K562 (cell line): ENCODE measurements around the gene NT5DC4. TPM values are rescaled to one million over a fixed set of nuclear protein-coding genes. Genes with fewer than 3 reads are reported as not detected.

ENCODE experiments used
- ARID3A ChIP-seq: IDR thresholded peaks from 2 replicates; pipeline ENCODE4 v1.6.1; 2012; ENCODE audit warnings: low read depth, low read length, improper control_type of control experiment, borderline replicate concordance
- ARNT ChIP-seq, 2 experiments: fragments of 450-650 bp; IDR thresholded peaks; 2 replicates each; pipeline ENCODE4 v1.6.1; 2016; ENCODE audit warnings: mild to moderate bottlenecking in 1 of 2
- CBFA2T2 ChIP-seq: fragments of 450-650 bp; conservative IDR thresholded peaks from 2 replicates; pipeline ENCODE4 v1.6.1; 2017; ENCODE audit warnings: mild to moderate bottlenecking
- CBX8 ChIP-seq: fragments of 200-600 bp; sonication (generic); IDR thresholded peaks from 2 replicates; pipeline ENCODE4 v1.6.1; 2012; ENCODE audit warnings: borderline replicate concordance, mixed run types, low read depth, mild to moderate bottlenecking, moderate library complexity, mixed read lengths, low read length, control low read depth, inconsistent platforms; ENCODE audit not compliant: poor library complexity, severe bottlenecking; ENCODE audit errors: extremely low read depth
- CHD4 ChIP-seq: fragments of 200-600 bp; sonication (generic); IDR thresholded peaks from 3 replicates; pipeline ENCODE4 v1.6.1; 2012; ENCODE audit warnings: low read depth, mild to moderate bottlenecking, mixed read lengths, low read length, inconsistent platforms; ENCODE audit not compliant: insufficient read depth, insufficient replicate concordance, poor library complexity, severe bottlenecking
- DEAF1 ChIP-seq: fragments of 450-650 bp; formaldehyde crosslinking; IDR thresholded peaks from 2 replicates; pipeline ENCODE4 v1.4.0; 2020; ENCODE audit warnings: mild to moderate bottlenecking, moderate library complexity
- DPF2 ChIP-seq: fragments of 450-650 bp; IDR thresholded peaks from 2 replicates; pipeline ENCODE4 v1.6.1; 2016
- EWSR1 ChIP-seq: fragments of 450-650 bp; IDR thresholded peaks from 2 replicates; pipeline ENCODE4 v1.6.1; 2018; ENCODE audit warnings: borderline replicate concordance, mild to moderate bottlenecking, low read depth, moderate library complexity; ENCODE audit not compliant: partially characterized antibody
- GMEB1 ChIP-seq: fragments of 250-450 bp; sonication (Bioruptor Pico); IDR thresholded peaks from 2 replicates; pipeline ENCODE4 v1.4.0; 2020; ENCODE audit warnings: mild to moderate bottlenecking
- HDAC1 ChIP-seq, 2 experiments: fragments of 450-650 bp; IDR thresholded peaks; 2 replicates each; pipeline ENCODE4 v1.6.1; 2016 to 2017; ENCODE audit warnings: inconsistent platforms in 1 of 2, mild to moderate bottlenecking in 1 of 2, moderate library complexity in 1 of 2
- KAT7 ChIP-seq: sonication (generic); formaldehyde crosslinking; IDR thresholded peaks from 2 replicates; pipeline ENCODE4 v1.8.0; 2022; ENCODE audit warnings: missing genetic modification reagents, mild to moderate bottlenecking, borderline replicate concordance
- NCOA4 ChIP-seq: fragments of 450-650 bp; IDR thresholded peaks from 2 replicates; pipeline ENCODE4 v1.6.1; 2018; ENCODE audit warnings: mild to moderate bottlenecking; ENCODE audit not compliant: partially characterized antibody
- NFE2 ChIP-seq: IDR thresholded peaks from 2 replicates; pipeline ENCODE4 v1.6.1; 2014; ENCODE audit warnings: antibody characterized with exemption, low read depth
- NFRKB ChIP-seq: fragments of 450-650 bp; IDR thresholded peaks from 2 replicates; pipeline ENCODE4 v1.6.1; 2016; ENCODE audit warnings: low read depth
- NR2C2 ChIP-seq, 2 experiments: fragments of 200-800 bp in 1 of 2; sonication (Bioruptor generic) in 1 of 2; sonication (generic) in 1 of 2; formaldehyde crosslinking in 1 of 2; IDR thresholded peaks; 2 replicates each; pipeline versions ENCODE4 v1.6.1 to v1.8.0; 2016 to 2022; ENCODE audit warnings: mild to moderate bottlenecking in 1 of 2, missing compliant biosample characterization in 1 of 2, missing genetic modification characterization in 1 of 2, missing genetic modification reagents in 1 of 2
- TAF1 ChIP-seq: IDR thresholded peaks from 2 replicates; pipeline ENCODE4 v1.6.1; 2011; ENCODE audit warnings: mild to moderate bottlenecking, low read length, moderate library complexity; ENCODE audit not compliant: insufficient read depth, control insufficient read depth, severe bottlenecking; ENCODE audit errors: extremely low read depth
- VEZF1 ChIP-seq: fragments of 200-800 bp; sonication (Bioruptor generic); IDR thresholded peaks from 2 replicates; pipeline ENCODE4 v1.6.1; 2017; ENCODE audit warnings: missing genetic modification characterization, missing compliant biosample characterization
- ZFX ChIP-seq: sonication (generic); formaldehyde crosslinking; IDR thresholded peaks from 2 replicates; pipeline ENCODE4 v1.8.0; 2022; ENCODE audit warnings: mild to moderate bottlenecking, missing genetic modification reagents, moderate library complexity
- ZKSCAN3 ChIP-seq: fragments of 250-450 bp; sonication (Bioruptor Pico); IDR thresholded peaks from 2 replicates; pipeline ENCODE4 v1.4.0; 2020
- ZNF324 ChIP-seq: fragments of 250-450 bp; sonication (Bioruptor Pico); IDR thresholded peaks from 2 replicates; pipeline ENCODE4 v1.4.0; 2020; ENCODE audit warnings: mild to moderate bottlenecking
- polyA plus RNA-seq, 8 experiments: library from polyadenylated mRNA; depleted of rRNA in 4 of 8; stranded (reverse) in 5 of 8; unstranded in 3 of 8; fragments of >200 nt; fragmentation: Nextera tagmentation in 2 of 8; fragmentation: Illumina TruSeq in 1 of 8; extraction: Ambion mirVana in 2 of 8; extraction: Trizol in 1 of 8; gene quantifications; 2 replicates each; pipeline versions ENCODE4 v1.2.1 to v1.2.3, GENCODE V29; 2011 to 2014; ENCODE audit warnings: inconsistent platforms in 1 of 8, missing spikeins in 1 of 8
- total RNA-seq, 7 experiments: library from RNA; depleted of rRNA in 6 of 7; stranded (reverse); fragments of >200 nt in 6 of 7; fragmentation: Illumina TruSeq in 2 of 7; extraction: Trizol in 2 of 7; gene quantifications; 2 replicates each; pipeline versions ENCODE4 v1.2.1 to v1.2.3, GENCODE V29; 2011 to 2021; ENCODE audit warnings: low replicate concordance in 1 of 7

The NT5DC4 gene
- total and polyA plus RNA-seq, 9 of the 15 experiments (the other 6 are each of a cell fraction or from before 2014, with no cell fraction given), result 0.44 to 6.9 (median 2.5) TPM

- peak; percentile 54; the same call in 1 of the 2 replicates for TF ChIP-seq VEZF1 (CRISPR knock-in tag)
- no peak for TF ChIP-seq NCOA4
- peak; percentile 71 for TF ChIP-seq TAF1
- TF ChIP-seq DEAF1, result no peak
- TF ChIP-seq GMEB1, result peak; percentile 28; the same call in 1 of the 2 replicates
- TF ChIP-seq ZFX (CRISPR knock-in tag), result peak; percentile 32; the same call in 1 of the 2 replicates
- TF ChIP-seq ARNT (IDR thresholded peaks at IDR 0.05), result no peak
- 0 out of 2 replicates have a peak, but pooled peaks have one; percentile 17 for TF ChIP-seq NFRKB
- no peak for TF ChIP-seq ZKSCAN3
- TF ChIP-seq DPF2, result peak; percentile 77
- TF ChIP-seq CBFA2T2, result peak; percentile 39; the same call in 1 of the 2 replicates
- TF ChIP-seq EWSR1, result no peak
- no peak for TF ChIP-seq ZNF324 (CRISPR knock-in tag)
- TF ChIP-seq CBX8, result no peak
- TF ChIP-seq KAT7, result no peak
- peak; percentile 40; the same call in 1 of the 2 replicates for TF ChIP-seq NFE2
- TF ChIP-seq NR2C2 (CRISPR knock-in tag; IDR thresholded peaks at IDR 0.05), result no peak
- TF ChIP-seq NR2C2 (tag; IDR thresholded peaks at IDR 0.05), result no peak
- no peak for TF ChIP-seq CHD4
- no peak; a peak in 1 of 4 replicates for TF ChIP-seq HDAC1 (IDR thresholded peaks at IDR 0.05)
- no peak for TF ChIP-seq ARID3A
These were observed 34.2 kb upstream of the NT5DC4 start (continued) for GRCh38 chr2:112686348-112687217.
